ENCODE data around the gene BARX2. TPM values are rescaled to one million over a fixed set of nuclear protein-coding genes. Genes with fewer than 3 reads are reported as not detected.

The BARX2 gene
- total RNA-seq, 1 donor from 2014 or later: 2.4 TPM

GRCh38 chr11:129455101-129455500 lies 79.5 kb downstream of the BARX2 start:
- Mint-ChIP-seq H3K27ac (no peak overlapping the region), H3K4me1 (ENCODE audit: low read depth) (peaks cover 50% of the 10 kb centered on the region), H3K9me3 (ENCODE audit: low read depth) (peaks cover 3% of the 10 kb centered on the region), H3K36me3 (ENCODE audit: insufficient read depth) (no peaks in the 10 kb centered on the region), H3K4me3 (ENCODE audit: low read depth) (no peak overlapping the region), H3K27me3 (no peaks in the 10 kb centered on the region)
- TF ChIP-seq CTCF (IDR thresholded peaks at IDR 0.05; ENCODE audit: unreplicated experiment): no peak
- DNase-seq (ENCODE audit: low spot score, unreplicated experiment): no peak

GRCh38 chr11:129455756-129456655 lies 80.4 kb downstream of the BARX2 start:
- H3K36me3 Mint-ChIP-seq (ENCODE audit: insufficient read depth): no peaks in the 10 kb centered on the region
- TF ChIP-seq CTCF (IDR thresholded peaks at IDR 0.05; ENCODE audit: unreplicated experiment): no peak
- H3K4me3 Mint-ChIP-seq (ENCODE audit: low read depth): no peak overlapping the region
- H3K27me3 Mint-ChIP-seq: no peaks in the 10 kb centered on the region
- DNase-seq (ENCODE audit: low spot score, unreplicated experiment): no peak
- H3K4me1 Mint-ChIP-seq (ENCODE audit: low read depth): peaks cover 55% of the 10 kb centered on the region
- peak overlapping the region; percentile 88 for H3K27ac Mint-ChIP-seq
- H3K9me3 Mint-ChIP-seq (ENCODE audit: low read depth): peaks cover 3% of the 10 kb centered on the region

- TF ChIP-seq CTCF (IDR thresholded peaks at IDR 0.05; ENCODE audit: unreplicated experiment): no peak
These were observed 81.7 kb downstream of the BARX2 start for GRCh38 chr11:129457321-129457720.

GRCh38 chr11:129458278-129458677 lies 82.6 kb downstream of the BARX2 start:
- no peaks in the 10 kb centered on the region for H3K27me3 Mint-ChIP-seq
- H3K4me1 Mint-ChIP-seq (ENCODE audit: low read depth): peaks cover 52% of the 10 kb centered on the region
- H3K27ac Mint-ChIP-seq: no peak overlapping the region
- DNase-seq (ENCODE audit: low spot score, unreplicated experiment): no peak
- H3K9me3 Mint-ChIP-seq (ENCODE audit: low read depth): peaks cover 8% of the 10 kb centered on the region
- no peak for TF ChIP-seq CTCF (IDR thresholded peaks at IDR 0.05; ENCODE audit: unreplicated experiment)
- no peak overlapping the region for H3K4me3 Mint-ChIP-seq (ENCODE audit: low read depth)
- no peaks in the 10 kb centered on the region for H3K36me3 Mint-ChIP-seq (ENCODE audit: insufficient read depth)

More at GRCh38 chr11:129457321-129457720, 81.7 kb downstream of the BARX2 start:
- Mint-ChIP-seq H3K9me3 (ENCODE audit: low read depth) (peaks cover 4% of the 10 kb centered on the region), H3K36me3 (ENCODE audit: insufficient read depth) (no peaks in the 10 kb centered on the region), H3K4me1 (ENCODE audit: low read depth) (peaks cover 55% of the 10 kb centered on the region), H3K27me3 (no peaks in the 10 kb centered on the region), H3K4me3 (ENCODE audit: low read depth) (peak overlapping the region; percentile 9), H3K27ac (peak overlapping the region; percentile 88)
- no peak for DNase-seq (ENCODE audit: low spot score, unreplicated experiment)

GRCh38 chr11:129458756-129459535 lies 83.3 kb downstream of the BARX2 start:
- no peak overlapping the region for H3K4me3 Mint-ChIP-seq (ENCODE audit: low read depth)
- peaks cover 46% of the 10 kb centered on the region for H3K4me1 Mint-ChIP-seq (ENCODE audit: low read depth)
- H3K36me3 Mint-ChIP-seq (ENCODE audit: insufficient read depth): peaks cover 2% of the 10 kb centered on the region
- no peak for TF ChIP-seq CTCF (IDR thresholded peaks at IDR 0.05; ENCODE audit: unreplicated experiment)
- peak overlapping the region; percentile 90 for H3K27ac Mint-ChIP-seq
- no peaks in the 10 kb centered on the region for H3K27me3 Mint-ChIP-seq
- peaks cover 15% of the 10 kb centered on the region for H3K9me3 Mint-ChIP-seq (ENCODE audit: low read depth)
- no peak for DNase-seq (ENCODE audit: low spot score, unreplicated experiment)

Measured in progenitor cell of endocrine pancreas (in vitro differentiated cells).